Sigmoid colon (tissue), 7 donors: Measurements from ENCODE around the gene IL16. TPM values are rescaled to one million over a fixed set of nuclear protein-coding genes. Genes with fewer than 3 reads are reported as not detected.
A peak's percentile ranks its signal among the peaks of the same experiment; 100 is the strongest.

Experiments
- DNase-seq: peaks from one replicate; pipeline ENCODE4 v3.0.0-alpha.2; 2019
- H3K27ac ChIP-seq, 4 donors: fragments of 200-600 bp; sonication (generic); one replicate each; pipeline ENCODE4 v1.5.1; 2016 to 2019; ENCODE audit warnings: mild to moderate bottlenecking in 1 of 4
- H3K27me3 ChIP-seq, 3 donors: fragments of 200-600 bp; sonication (generic); one replicate each; pipeline ENCODE4 v1.5.1; 2019; ENCODE audit warnings: mild to moderate bottlenecking in 1 of 3
- H3K36me3 ChIP-seq, 4 donors: fragments of 200-600 bp; sonication (generic); one replicate each; pipeline ENCODE4 v1.5.1; 2016 to 2019
- H3K4me1 ChIP-seq, 4 donors: fragments of 200-600 bp; sonication (generic); one replicate each; pipeline ENCODE4 v1.5.1; 2017 to 2019
- H3K4me3 ChIP-seq, 4 donors: fragments of 200-600 bp; sonication (generic); one replicate each; pipeline ENCODE4 v1.5.1; 2017 to 2019; ENCODE audit warnings: mild to moderate bottlenecking in 2 of 4, moderate library complexity in 1 of 4
- H3K9me3 ChIP-seq, 4 donors: fragments of 200-600 bp in 3 of 4; sonication (generic) in 3 of 4; one replicate each; pipeline versions ENCODE4 v1.5.1 to v1.6.1; 2013 to 2019
- EP300 ChIP-seq, 4 donors: sonication (generic); formaldehyde crosslinking; IDR thresholded peaks; one replicate each; pipeline ENCODE4 v1.6.1; 2017; ENCODE audit warnings: antibody characterized with exemption in 4 of 4
- POLR2A ChIP-seq, 2 donors: fragments of 450-650 bp; IDR thresholded peaks; one replicate each; pipeline ENCODE4 v1.6.1; 2016; ENCODE audit warnings: antibody characterized with exemption in 2 of 2, mild to moderate bottlenecking in 2 of 2, moderate library complexity in 2 of 2
- POLR2AphosphoS5 ChIP-seq, 4 donors: sonication (generic); formaldehyde crosslinking; IDR thresholded peaks; one replicate each; pipeline ENCODE4 v1.6.1; 2017; ENCODE audit warnings: antibody characterized with exemption in 4 of 4
- WGBS, 2 donors: extraction: QIAGEN DNeasy Blood & Tissue Kit; methylation state at CpG; one replicate each; pipeline ENCODE4 v1.1.7; 2013; 5-methylcytosine and 5-hydroxymethylcytosine counted together
- intact Hi-C: fragments of 100-400 bp; cut with DNase I; formaldehyde crosslinking; loops from one replicate; pipeline ENCODE4 v1.15.1; 2023
- polyA plus RNA-seq, 3 donors: library from polyadenylated mRNA; stranded (reverse); fragments of 200-250 nt; gene quantifications; one replicate each; pipeline ENCODE4 v1.2.3, GENCODE V29; 2013
- total RNA-seq, 4 donors: library from RNA; depleted of rRNA; stranded (reverse); fragments of >200 nt; gene quantifications; one replicate each; pipeline ENCODE4 v1.1.0, GENCODE V29; 2016
- TF ChIP-seq, protein P1 (sequence below), 4 experiments: fragments of 450-650 bp in 3 of 4; fragments of 200-600 bp in 1 of 4; IDR thresholded peaks; one replicate each; pipeline ENCODE4 v1.5.1; 2016 to 2019; ENCODE audit warnings: antibody characterized with exemption in 4 of 4, mild to moderate bottlenecking in 3 of 4, moderate library complexity in 2 of 4
- donor health status: healthy with polysubstance abuse.
- donor health status: Bipolar disorder and iron deficiency.
- donor health status: healthy.

The IL16 gene
- total and polyA plus RNA-seq, 7 donors = 3.0 to 52.8 (median 8.9) TPM

DNA sequence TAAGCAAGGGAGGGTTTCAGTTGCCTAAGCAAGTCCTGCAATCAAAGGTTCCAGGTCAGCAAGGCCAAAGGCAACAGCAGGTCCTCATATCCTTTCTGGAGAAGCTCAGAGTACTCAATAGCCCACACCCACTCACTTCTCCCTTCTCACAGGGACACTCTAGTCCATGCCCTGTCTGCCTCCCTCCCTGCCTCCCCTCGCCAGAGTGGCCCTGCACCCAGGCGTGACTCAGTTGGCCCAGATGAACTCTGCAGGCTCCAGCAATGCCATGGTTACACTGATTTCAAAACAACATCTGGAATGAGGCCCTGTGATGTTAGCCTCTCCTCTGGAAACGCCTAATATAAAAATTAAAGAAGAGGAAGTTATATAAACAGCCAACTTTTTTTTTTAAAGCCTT, 32.9 kb downstream of the IL16 start:
- H3K27me3 ChIP-seq = no peaks in the 10 kb centered on the region
- peak; percentile 76 for DNase-seq
- intact Hi-C loops = no loop called here
- no peaks in the 10 kb centered on the region for H3K36me3 ChIP-seq
- WGBS, 2 donors = 33 to 38% methylated on average over 3 of the region's 3 CpGs
- no peaks in the 10 kb centered on the region for H3K9me3 ChIP-seq
- no peak overlapping the region for H3K4me3 ChIP-seq
- no peaks in the 10 kb centered on the region for H3K4me1 ChIP-seq
- H3K27ac ChIP-seq = peak overlapping the region; percentile 12 to 50 (median 36)
- TF ChIP-seq POLR2A (IDR thresholded peaks at IDR 0.05) (no peak), POLR2AphosphoS5 (IDR thresholded peaks at IDR 0.05) (peak in 1 of 4 donors; percentile 37)
- TF ChIP-seq, protein P1, sequence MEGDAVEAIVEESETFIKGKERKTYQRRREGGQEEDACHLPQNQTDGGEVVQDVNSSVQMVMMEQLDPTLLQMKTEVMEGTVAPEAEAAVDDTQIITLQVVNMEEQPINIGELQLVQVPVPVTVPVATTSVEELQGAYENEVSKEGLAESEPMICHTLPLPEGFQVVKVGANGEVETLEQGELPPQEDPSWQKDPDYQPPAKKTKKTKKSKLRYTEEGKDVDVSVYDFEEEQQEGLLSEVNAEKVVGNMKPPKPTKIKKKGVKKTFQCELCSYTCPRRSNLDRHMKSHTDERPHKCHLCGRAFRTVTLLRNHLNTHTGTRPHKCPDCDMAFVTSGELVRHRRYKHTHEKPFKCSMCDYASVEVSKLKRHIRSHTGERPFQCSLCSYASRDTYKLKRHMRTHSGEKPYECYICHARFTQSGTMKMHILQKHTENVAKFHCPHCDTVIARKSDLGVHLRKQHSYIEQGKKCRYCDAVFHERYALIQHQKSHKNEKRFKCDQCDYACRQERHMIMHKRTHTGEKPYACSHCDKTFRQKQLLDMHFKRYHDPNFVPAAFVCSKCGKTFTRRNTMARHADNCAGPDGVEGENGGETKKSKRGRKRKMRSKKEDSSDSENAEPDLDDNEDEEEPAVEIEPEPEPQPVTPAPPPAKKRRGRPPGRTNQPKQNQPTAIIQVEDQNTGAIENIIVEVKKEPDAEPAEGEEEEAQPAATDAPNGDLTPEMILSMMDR (IDR thresholded peaks at IDR 0.05) = no peak

DNA sequence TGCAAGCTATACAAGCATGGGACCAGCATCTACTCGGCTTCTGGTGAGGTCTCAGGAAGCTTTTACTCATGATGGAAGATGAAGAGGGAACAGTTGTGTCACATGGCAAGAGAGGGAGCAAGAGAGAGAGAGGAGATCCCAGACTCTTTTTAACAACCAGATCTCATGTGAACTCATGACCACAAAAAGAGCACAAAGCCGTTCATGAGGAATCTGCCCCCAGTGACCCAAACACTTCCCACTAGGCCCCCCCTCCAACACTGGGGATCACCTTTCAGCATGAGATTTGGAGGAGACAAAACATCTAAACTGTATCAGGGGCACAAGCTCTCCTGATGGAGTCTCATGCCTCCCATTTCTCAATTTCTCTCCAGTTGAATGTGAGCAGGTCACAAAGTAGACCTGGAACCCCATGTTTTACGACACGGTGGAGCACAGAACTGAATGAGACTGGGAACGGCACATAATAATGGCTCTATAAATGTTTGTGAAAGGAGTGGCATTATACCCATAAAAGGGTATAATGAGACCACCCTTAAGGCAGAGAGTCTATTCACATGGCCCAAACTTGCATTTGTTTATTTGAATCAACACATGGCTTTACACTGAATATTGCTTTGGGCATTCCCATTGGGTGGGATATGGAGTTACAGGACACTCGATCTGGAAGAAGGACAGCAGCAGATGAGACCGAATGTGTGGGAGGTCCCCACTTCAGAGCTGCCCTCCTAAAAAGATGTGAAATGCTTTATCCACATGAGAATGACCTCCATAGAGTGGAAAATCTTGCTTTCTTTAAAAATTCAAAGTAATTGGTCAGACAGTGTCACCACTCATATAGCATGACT, 38.8 kb downstream of the IL16 start:
- TF ChIP-seq POLR2AphosphoS5 (IDR thresholded peaks at IDR 0.05) = no peak
- no peak for TF ChIP-seq POLR2A (IDR thresholded peaks at IDR 0.05)
- TF ChIP-seq EP300 (IDR thresholded peaks at IDR 0.05) = no peak
- TF ChIP-seq, protein P1 (IDR thresholded peaks at IDR 0.05) = no peak
- DNase-seq = no peak
- H3K27me3 ChIP-seq = no peaks in the 10 kb centered on the region

DNA sequence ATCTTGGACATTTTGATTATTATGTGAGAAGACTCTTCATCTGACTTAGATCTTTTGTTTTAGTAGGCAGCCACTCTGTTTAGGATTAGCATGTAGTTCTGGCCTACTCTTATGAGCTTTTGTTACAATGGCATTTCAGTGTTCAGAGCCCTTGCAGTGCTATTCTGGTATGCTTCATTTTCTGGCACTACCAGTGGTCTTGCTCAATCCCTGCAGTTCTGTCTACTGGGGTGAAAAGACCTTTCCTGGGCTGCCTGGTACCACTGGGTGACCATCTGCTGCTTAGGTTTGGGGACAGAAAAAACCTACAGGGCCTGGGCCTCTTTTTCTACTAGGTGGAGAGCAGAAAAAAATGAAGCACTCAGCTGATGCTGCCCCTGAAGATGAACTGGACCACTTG, 42.5 kb downstream of the IL16 start:
- DNase-seq = no peak
- Histone ChIP-seq H3K27me3 (no peaks in the 10 kb centered on the region), H3K9me3 (peaks cover 0 to 5% (median 0%) of the 10 kb centered on the region in 4 donors), H3K27ac (no peak overlapping the region), H3K36me3 (no peaks in the 10 kb centered on the region), H3K4me1 (no peaks in the 10 kb centered on the region), H3K4me3 (no peak overlapping the region)
- TF ChIP-seq POLR2AphosphoS5 (IDR thresholded peaks at IDR 0.05) (no peak), POLR2A (IDR thresholded peaks at IDR 0.05) (no peak), EP300 (IDR thresholded peaks at IDR 0.05) (no peak)
- TF ChIP-seq, protein P1 (IDR thresholded peaks at IDR 0.05) = no peak
- intact Hi-C loops = no loop called here

More for the DNA sequence above, 38.8 kb downstream of the IL16 start:
- Histone ChIP-seq H3K27ac (peak overlapping the region in 3 of 4 donors; percentile 12 to 35 (median 22)), H3K4me1 (no peaks in the 10 kb centered on the region), H3K9me3 (no peaks in the 10 kb centered on the region), H3K4me3 (no peak overlapping the region), H3K36me3 (no peaks in the 10 kb centered on the region)
- 75 to 86% methylated on average over 7 of the region's 7 CpGs for WGBS, 2 donors
- intact Hi-C loops = no loop called here

DNA sequence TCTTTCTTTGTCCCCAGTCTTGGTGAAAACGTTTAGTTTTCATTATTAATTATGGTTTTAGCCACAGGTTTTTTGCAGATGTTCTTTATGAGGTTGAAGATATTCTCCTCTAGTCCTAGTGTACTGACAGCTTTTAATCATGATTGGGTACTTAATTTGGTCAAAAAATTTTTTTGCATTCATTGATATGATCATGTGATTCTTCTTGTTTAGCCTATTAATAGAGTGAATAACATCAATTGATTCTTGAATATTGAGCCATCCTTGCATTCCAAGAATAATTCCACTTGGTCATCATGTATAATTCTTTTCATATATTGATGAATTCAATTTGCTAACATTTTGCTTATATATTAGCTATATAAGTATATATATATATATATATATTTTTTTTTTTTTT, 46.1 kb downstream of the IL16 start:
- WGBS, 2 donors = 47 to 71% methylated on average over 1 of the region's 1 CpG
- no peak overlapping the region for H3K27ac ChIP-seq
- H3K4me1 ChIP-seq = no peaks in the 10 kb centered on the region
- DNase-seq = no peak
- no peaks in the 10 kb centered on the region for H3K36me3 ChIP-seq
- H3K9me3 ChIP-seq = peaks cover 0 to 5% (median 0%) of the 10 kb centered on the region in 4 donors
- H3K4me3 ChIP-seq = no peak overlapping the region
- intact Hi-C loops = no loop called here
- no peaks in the 10 kb centered on the region for H3K27me3 ChIP-seq
- no peak for TF ChIP-seq POLR2AphosphoS5 (IDR thresholded peaks at IDR 0.05)
- TF ChIP-seq, protein P1 (IDR thresholded peaks at IDR 0.05) = no peak
- no peak for TF ChIP-seq POLR2A (IDR thresholded peaks at IDR 0.05)
- no peak for TF ChIP-seq EP300 (IDR thresholded peaks at IDR 0.05)
